Kidney (tissue), 14 donors: ENCODE results near the gene FIP1L1. TPM values are rescaled to one million over a fixed set of nuclear protein-coding genes. Genes with fewer than 3 reads are reported as not detected.

Experiments
- DNase-seq, 5 donors: peaks; one replicate each; pipeline ENCODE4 v3.0.0-alpha.2; 2013 to 2020
- FAIRE-seq: peaks from 2 replicates; lab custom pipeline; 2012; peaks lifted over from hg19 to GRCh38; lab: Jason Lieb, UNC
- H3K27ac ChIP-seq, 2 donors: one replicate each; pipeline ENCODE4 v1.7.0; 2013; ENCODE audit warnings: low read depth in 2 of 2, low read length in 2 of 2, inconsistent platforms in 1 of 2
- H3K27me3 ChIP-seq: one replicate; pipeline ENCODE4 v1.7.1; 2013; ENCODE audit warnings: low read length, inconsistent platforms; ENCODE audit not compliant: control insufficient read depth, insufficient read depth
- H3K36me3 ChIP-seq, 3 donors: one replicate each; pipeline versions ENCODE4 v1.7.0 to v1.7.1; 2013; ENCODE audit warnings: low read length in 3 of 3, control low read depth in 1 of 3, inconsistent platforms in 1 of 3; ENCODE audit not compliant: insufficient read depth in 3 of 3, control insufficient read depth in 2 of 3
- H3K4me1 ChIP-seq, 3 donors: one replicate each; pipeline versions ENCODE4 v1.7.0 to v1.7.1; 2013; ENCODE audit warnings: low read length in 3 of 3, inconsistent platforms in 1 of 3, low read depth in 1 of 3; ENCODE audit not compliant: control insufficient read depth in 2 of 3, insufficient read depth in 2 of 3
- H3K4me3 ChIP-seq, 3 donors: one replicate each; pipeline versions ENCODE4 v1.7.0 to v1.8.1; 2013; ENCODE audit warnings: low read length in 3 of 3, control low read depth in 1 of 3, inconsistent platforms in 1 of 3
- H3K9ac ChIP-seq, 3 donors: one replicate each; pipeline versions ENCODE4 v1.7.0 to v1.7.1; 2013; ENCODE audit warnings: low read length in 3 of 3, control low read depth in 1 of 3, inconsistent platforms in 1 of 3
- H3K9me3 ChIP-seq, 3 donors: one replicate each; pipeline versions ENCODE4 v1.7.0 to v1.7.1; 2013; ENCODE audit warnings: low read length in 3 of 3, control low read depth in 1 of 3, inconsistent platforms in 1 of 3; ENCODE audit not compliant: control insufficient read depth in 2 of 3, insufficient read depth in 1 of 3
- CTCF ChIP-seq: IDR thresholded peaks from 3 replicates; pipeline ENCODE4 v1.5.1; 2012; ENCODE audit warnings: mild to moderate bottlenecking, moderate library complexity, borderline replicate concordance; ENCODE audit not compliant: insufficient read depth; ENCODE audit errors: extremely low read depth
- intact Hi-C: fragments of 100-400 bp; cut with DNase I; formaldehyde crosslinking; loops from one replicate; pipeline ENCODE4 v1.11.1; 2022
- polyA plus RNA-seq: library from polyadenylated mRNA; stranded (reverse); fragments of 350-450 nt; fragmentation: Illumina TruSeq; extraction: RNeasy Lipid Tissue Mini Kit (QIAGEN cat#74804); gene quantifications from one replicate; pipeline ENCODE4 v1.2.3, GENCODE V29; 2014; ENCODE audit warnings: low read depth, low replicate concordance; ENCODE audit not compliant: insufficient read depth
- total RNA-seq: library from RNA; stranded (reverse); fragmentation: NEBNext Ultra II Directional; extraction: Animal tissue kit (Norgen Biotek cat#: 25700); gene quantifications from one replicate; pipeline ENCODE4 v1.2.1, GENCODE V29; 2021
- donor health status: control.
- donor health status: control.
- donor health status: control.
- donor health status: control.
- donor health status: control.
- donor health status: DM: yes; HTN: yes; CAD: no.
- donor health status: Normal renal cell carcinoma (clear cell type).

FIP1L1 gene
- total and polyA plus RNA-seq, 2 donors from 2014 or later, result 25.5 to 48.0 TPM

GRCh38 chr4:53362093-53362492 lies 15.3 kb upstream of the FIP1L1 start:
- TF ChIP-seq CTCF, result no peak
- no peak overlapping the region for H3K27ac ChIP-seq
- intact Hi-C loops, result no loop called here

GRCh38 chr4:53364624-53365023 lies 12.8 kb upstream of the FIP1L1 start:
- Histone ChIP-seq H3K9me3 (no peaks in the 10 kb centered on the region), H3K4me3 (peak overlapping the region; percentile 89 to 96 (median 93)), H3K9ac (peak overlapping the region in 2 of 3 donors; percentile 73 to 81), H3K36me3 (no peaks in the 10 kb centered on the region), H3K27ac (no peak overlapping the region), H3K4me1 (peaks cover 0 to 10% (median 7%) of the 10 kb centered on the region in 3 donors), H3K27me3 (no peaks in the 10 kb centered on the region)
- no peak for TF ChIP-seq CTCF
- DNase-seq (no peak), FAIRE-seq (no peak)
- intact Hi-C loops, result no loop called here

More at GRCh38 chr4:53362093-53362492, 15.3 kb upstream of the FIP1L1 start:
- Histone ChIP-seq H3K27me3 (no peaks in the 10 kb centered on the region), H3K4me1 (peaks cover 0 to 10% (median 7%) of the 10 kb centered on the region in 3 donors), H3K36me3 (no peaks in the 10 kb centered on the region), H3K4me3 (no peak overlapping the region), H3K9ac (no peak overlapping the region), H3K9me3 (no peaks in the 10 kb centered on the region)
- DNase-seq, result no peak
- FAIRE-seq, result no peak

- no peaks in the 10 kb centered on the region for H3K36me3 ChIP-seq
- TF ChIP-seq CTCF, result no peak
- H3K27ac ChIP-seq, result no peak overlapping the region
- H3K27me3 ChIP-seq, result no peaks in the 10 kb centered on the region
- H3K9me3 ChIP-seq, result no peaks in the 10 kb centered on the region
- no peak for FAIRE-seq
- peaks cover 0 to 10% (median 7%) of the 10 kb centered on the region in 3 donors for H3K4me1 ChIP-seq
- H3K4me3 ChIP-seq, result peak overlapping the region; percentile 89 to 96 (median 93)
- intact Hi-C loops, result no loop called here
- peak in 3 of 5 donors; percentile 5 to 37 (median 12) for DNase-seq
- H3K9ac ChIP-seq, result peak overlapping the region; percentile 73 to 83 (median 81)
Observed at GRCh38 chr4:53365121-53365485, 12.3 kb upstream of the FIP1L1 start.
